ENCODE results near the gene AMOTL1.

AMOTL1 gene

GRCh38 chr11:94925422-94926270, 157.5 kb downstream of the AMOTL1 start:
- DNase-seq (ENCODE audit: low read depth) = no peak

- no peak for DNase-seq (ENCODE audit: low read depth)
Observed at GRCh38 chr11:94926271-94926625, 158.1 kb downstream of the AMOTL1 start.

All from HS-27A (cell line).